ENCODE measurements around the gene KLLN.
"Not testable (repeated sequence)": the region's sequence is repeated elsewhere in the genome, so short reads cannot be mapped to it uniquely, and the experiment has no call there.

Gene KLLN

GRCh38 chr10:87866412-87866974, 3.2 kb upstream of the KLLN start:
- no peak for DNase-seq (ENCODE audit: low read depth in 2 of 2)

DNA sequence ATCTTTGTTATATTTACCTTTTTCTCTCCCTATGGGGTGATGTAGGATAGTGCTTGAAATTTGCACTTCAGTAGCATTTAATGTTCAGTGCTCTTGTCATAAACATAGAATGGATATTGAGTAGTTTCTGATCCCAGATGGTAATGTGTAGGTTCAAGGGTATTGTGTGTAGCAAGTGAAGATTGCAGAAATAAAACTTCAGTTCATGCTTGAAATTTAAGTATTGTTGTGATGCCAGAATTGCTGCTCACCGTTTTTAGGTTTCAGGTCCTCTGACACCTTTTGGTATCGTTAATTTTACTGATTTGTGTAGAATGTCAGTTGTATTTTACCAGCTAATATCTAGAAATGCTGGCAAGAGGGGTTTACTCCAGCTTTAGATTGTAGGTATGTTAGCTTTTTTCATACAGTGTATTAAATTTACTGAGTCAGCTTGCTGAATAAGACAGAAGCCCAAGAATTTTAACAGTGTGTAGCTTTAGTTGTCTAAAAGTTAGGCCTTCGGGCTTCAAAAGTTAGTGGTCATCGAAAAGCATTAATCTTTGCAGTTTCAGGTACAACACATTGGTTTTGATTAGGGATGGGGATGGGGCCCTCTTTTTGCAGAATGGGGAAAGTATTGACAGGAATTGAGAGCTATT, 2.0 kb upstream of the KLLN start:
- DNase-seq (ENCODE audit: low read depth in 2 of 2) = no peak

DNA sequence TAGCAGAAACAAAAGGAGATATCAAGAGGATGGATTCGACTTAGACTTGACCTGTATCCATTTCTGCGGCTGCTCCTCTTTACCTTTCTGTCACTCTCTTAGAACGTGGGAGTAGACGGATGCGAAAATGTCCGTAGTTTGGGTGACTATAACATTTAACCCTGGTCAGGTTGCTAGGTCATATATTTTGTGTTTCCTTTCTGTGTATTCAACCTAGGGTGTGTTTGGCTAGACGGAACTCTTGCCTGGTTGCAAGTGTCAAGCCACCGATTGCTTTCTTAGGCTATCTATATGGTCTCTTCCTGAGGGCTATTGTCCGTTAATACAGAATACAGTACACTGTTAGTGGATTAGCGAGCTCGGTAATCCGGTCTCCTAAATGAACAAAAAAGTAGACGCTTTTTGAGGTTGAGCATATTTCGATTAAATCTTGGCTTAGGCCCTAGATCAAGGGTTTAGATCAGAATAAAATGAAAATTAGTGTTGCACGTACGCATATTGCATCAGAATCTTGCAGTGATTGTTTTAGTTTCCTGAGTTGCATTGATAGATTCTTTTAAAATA, 1.2 kb upstream of the KLLN start:
- DNase-seq (ENCODE audit: low read depth in 2 of 2) = no peak

DNA sequence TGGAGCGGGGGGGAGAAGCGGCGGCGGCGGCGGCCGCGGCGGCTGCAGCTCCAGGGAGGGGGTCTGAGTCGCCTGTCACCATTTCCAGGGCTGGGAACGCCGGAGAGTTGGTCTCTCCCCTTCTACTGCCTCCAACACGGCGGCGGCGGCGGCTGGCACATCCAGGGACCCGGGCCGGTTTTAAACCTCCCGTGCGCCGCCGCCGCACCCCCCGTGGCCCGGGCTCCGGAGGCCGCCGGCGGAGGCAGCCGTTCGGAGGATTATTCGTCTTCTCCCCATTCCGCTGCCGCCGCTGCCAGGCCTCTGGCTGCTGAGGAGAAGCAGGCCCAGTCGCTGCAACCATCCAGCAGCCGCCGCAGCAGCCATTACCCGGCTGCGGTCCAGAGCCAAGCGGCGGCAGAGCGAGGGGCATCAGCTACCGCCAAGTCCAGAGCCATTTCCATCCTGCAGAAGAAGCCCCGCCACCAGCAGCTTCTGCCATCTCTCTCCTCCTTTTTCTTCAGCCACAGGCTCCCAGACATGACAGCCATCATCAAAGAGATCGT, 690 bp upstream of the KLLN start:
- not testable (repeated sequence) for DNase-seq (ENCODE audit: low read depth in 2 of 2)

- DNase-seq (ENCODE audit: low read depth in 2 of 2) = no peak
These were observed 667 bp downstream of the KLLN start for GRCh38 chr10:87862679-87863052.

GRCh38 chr10:87861953-87862678, 1.2 kb downstream of the KLLN start:
- peak; percentile 85 to 88 for DNase-seq (ENCODE audit: low read depth in 2 of 2)

DNA sequence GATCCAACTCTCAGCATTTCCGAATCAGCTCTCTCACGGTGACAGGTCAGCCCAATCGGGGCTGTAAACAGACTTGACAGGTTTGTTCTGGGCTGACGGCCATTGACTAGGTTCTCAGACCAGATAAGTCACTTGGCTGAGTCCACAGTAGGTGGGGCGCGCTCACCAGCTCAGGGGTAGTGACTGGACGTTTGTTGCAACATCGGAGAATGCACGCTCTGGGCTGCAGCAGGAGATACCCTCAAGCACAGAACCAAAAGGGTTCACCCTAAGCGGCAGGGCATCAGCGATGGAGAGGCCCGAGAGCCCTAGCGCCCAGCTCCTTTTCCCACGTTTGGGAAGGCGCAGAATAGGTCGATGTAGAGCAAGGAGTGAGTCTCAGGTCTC, 1.8 kb downstream of the KLLN start:
- DNase-seq (ENCODE audit: low read depth in 2 of 2) = no peak

DNA sequence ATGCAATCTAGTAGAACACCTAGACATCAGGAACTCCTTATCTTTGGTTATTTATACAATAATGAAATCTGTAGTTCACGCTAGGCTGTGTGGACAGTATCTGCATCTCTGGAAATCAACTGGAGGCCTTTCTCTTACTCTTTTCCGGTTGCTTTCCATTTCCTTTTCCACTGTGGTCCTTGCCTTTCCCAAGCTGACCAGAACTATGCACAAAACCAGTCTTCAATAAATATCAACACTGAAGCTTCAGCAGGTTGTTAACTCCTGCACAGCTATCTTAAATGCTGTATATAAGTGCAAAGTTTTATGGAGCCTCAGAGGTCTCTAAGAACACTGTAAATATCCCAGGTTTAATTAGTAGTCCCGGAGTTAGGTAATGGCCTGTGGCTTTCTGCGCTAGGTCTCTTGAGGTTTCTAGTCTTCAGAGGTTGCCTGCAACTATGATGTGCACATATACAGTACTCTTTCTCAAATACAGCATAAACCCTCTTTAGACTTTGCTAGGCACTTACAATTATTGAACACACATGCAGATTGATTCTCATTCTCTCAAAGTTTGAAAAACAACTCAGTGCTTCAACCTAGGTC, 2.4 kb downstream of the KLLN start:
- no peak for DNase-seq (ENCODE audit: low read depth in 2 of 2)

- DNase-seq (ENCODE audit: low read depth in 2 of 2) = no peak
These were observed 3.1 kb downstream of the KLLN start for GRCh38 chr10:87860156-87860795.

DNA sequence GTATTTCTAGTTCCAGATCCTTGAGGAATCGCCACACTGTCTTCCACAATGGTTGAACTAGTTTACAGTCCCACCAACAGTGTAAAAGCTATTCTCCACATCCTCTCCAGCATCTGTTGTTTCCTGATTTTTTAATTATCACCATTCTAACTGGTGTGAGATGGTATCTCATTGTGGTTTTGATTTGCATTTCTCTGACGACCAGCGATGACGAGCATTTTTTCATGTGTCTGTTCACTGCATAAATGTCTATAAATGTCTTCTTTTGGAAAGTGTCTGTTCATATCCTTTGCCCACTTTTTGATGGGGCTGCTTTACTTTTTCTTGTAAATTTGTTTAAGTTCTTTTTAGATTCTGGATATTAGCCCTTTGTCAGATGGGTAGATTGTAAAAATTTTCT, 7.7 kb downstream of the KLLN start:
- DNase-seq (ENCODE audit: low read depth in 2 of 2) = not testable (repeated sequence)

DNA sequence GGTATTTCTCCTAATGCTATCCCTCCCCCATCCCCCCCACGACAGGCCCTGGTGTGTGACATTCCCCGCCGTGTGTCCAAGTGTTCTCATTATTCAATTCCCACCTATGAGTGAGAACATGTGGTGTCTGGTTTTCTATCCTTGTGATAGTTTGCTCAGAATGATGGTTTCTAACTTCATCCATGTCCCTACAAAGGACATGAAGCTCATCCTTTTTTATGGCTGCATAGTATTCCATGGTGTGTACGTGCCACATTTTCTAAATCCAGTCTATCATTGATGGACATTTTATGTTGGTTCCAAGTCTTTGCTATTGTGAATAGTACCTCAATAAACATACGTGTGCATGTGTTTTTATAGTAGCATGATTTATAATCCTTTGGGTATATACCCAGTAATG, 8.1 kb downstream of the KLLN start:
- DNase-seq (ENCODE audit: low read depth in 2 of 2) = not testable (repeated sequence)

- DNase-seq (ENCODE audit: low read depth in 2 of 2) = no peak
These were observed 11.2 kb downstream of the KLLN start for GRCh38 chr10:87852089-87852488.

DNA sequence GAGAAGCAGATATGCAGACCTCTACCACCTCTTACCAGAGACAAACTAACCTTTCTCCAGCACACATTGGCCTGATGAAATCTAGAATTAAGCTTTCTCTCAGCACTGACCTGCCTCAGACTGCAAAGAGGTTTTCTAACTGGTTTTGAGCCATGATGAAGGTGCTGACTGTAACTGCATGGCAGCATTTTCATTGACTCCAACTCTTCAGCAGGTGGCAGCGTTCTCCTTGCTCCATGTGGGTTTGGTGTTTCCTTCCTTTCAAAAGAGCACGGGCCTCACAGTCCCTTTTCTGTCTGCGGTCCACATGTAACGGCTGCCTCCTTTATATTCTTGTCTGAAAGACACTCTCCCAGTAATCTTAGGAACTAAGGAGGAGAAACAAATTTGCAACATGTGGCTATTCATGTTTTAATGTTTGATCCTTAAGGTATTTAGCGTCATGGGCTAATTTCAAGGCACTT, 12.6 kb downstream of the KLLN start:
- DNase-seq (ENCODE audit: low read depth in 2 of 2) = peak in 1 of 2 donors; percentile 15

GRCh38 chr10:87849001-87849400, 14.3 kb downstream of the KLLN start:
- no peak for DNase-seq (ENCODE audit: low read depth in 2 of 2)

DNA sequence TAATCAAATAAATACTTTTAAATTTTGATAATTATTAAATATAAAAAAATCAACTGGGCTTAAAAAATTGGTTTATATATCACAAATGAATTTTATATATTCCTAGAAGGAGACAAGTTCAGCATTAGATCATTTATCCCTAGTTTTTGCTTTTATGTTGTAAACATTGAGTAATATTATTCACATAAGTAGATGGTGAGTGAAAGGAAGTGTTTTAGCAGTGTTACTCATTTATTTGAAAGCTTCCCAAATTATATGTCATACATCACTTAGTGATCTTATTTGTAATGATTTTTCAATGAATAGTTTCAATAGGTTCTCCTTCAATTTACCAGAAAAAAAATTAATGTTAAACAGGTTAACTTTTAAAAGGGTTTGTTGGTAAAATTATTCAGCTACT, 15.8 kb downstream of the KLLN start:
- DNase-seq (ENCODE audit: low read depth in 2 of 2) = no peak

GRCh38 chr10:87846711-87847110, 16.6 kb downstream of the KLLN start:
- DNase-seq (ENCODE audit: low read depth in 2 of 2) = not testable (repeated sequence)

GRCh38 chr10:87846023-87846422, 17.3 kb downstream of the KLLN start:
- DNase-seq (ENCODE audit: low read depth in 2 of 2) = no peak

- no peak for DNase-seq (ENCODE audit: low read depth in 2 of 2)
These were observed 17.7 kb downstream of the KLLN start for GRCh38 chr10:87845624-87845998.

GRCh38 chr10:87844837-87845623, 18.3 kb downstream of the KLLN start:
- DNase-seq (ENCODE audit: low read depth in 2 of 2) = no peak

DNA sequence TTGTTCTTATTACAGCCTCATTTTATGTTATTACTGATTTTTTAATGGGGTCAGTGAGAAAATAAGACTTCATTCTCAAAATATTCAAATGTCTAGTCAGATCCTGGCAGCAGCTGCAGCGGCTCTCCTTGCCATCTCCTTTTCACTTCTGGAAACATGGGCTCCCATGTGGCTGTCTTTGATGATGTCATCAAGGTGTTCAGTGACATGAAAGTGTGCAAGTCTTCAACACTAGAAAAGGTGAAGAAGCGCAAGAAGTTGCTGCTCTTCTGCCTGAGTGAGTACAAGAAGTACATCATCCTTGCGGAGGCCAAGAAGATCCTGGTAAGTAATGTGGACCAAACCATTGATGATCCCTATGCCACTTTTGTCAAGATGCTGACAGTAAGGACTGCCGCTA, 19.6 kb downstream of the KLLN start:
- DNase-seq (ENCODE audit: low read depth in 2 of 2) = no peak
